GDM1 (cell line): ENCODE results near the gene HOMER1.
"Not testable (repeated sequence)": the region's sequence is repeated elsewhere in the genome, so short reads cannot be mapped to it uniquely, and the experiment has no call there.

ENCODE experiments used
- DNase-seq: peaks from one replicate; lab custom pipeline; 2025; lab: John Stamatoyannopoulos, UW

The HOMER1 gene

DNA sequence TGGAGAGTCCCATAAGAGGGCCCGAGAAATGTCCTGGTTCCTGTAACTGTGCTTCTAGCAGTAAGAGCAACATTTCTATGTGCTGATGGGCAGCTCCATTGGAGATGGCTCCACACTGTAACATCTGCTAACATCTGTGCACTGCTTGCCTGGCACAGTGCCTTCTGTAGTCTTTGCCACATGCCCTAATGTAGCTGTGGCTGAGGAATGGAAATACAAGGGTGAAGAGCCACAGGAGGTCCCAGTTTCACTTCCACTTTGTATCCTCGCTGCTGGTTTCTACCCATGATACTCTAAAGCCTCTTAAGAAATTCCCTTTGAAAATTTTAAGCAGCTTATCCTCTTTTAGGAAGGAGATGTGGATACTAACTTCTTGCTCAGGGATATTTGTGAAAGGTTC is 97.4 kb downstream of the HOMER1 start:
- DNase-seq = no peak

DNA sequence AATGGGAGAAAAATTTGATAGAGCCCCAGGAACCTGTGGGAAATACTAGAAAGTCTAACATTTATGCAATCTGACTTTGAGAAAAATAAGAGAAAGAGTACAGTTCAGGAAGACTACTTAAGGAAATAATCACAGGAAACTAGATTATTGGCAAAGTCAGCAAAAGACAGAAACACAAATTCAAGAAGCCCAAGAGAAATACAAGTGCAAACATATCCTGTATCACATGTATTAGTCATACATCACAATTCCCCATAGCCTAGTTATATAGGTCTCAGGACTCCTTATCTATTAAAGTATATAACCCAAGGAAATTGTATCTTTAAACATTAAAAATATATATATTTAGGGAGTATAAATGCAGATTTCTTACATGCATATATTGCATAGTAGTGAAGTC is 100.8 kb downstream of the HOMER1 start:
- no peak for DNase-seq

DNA sequence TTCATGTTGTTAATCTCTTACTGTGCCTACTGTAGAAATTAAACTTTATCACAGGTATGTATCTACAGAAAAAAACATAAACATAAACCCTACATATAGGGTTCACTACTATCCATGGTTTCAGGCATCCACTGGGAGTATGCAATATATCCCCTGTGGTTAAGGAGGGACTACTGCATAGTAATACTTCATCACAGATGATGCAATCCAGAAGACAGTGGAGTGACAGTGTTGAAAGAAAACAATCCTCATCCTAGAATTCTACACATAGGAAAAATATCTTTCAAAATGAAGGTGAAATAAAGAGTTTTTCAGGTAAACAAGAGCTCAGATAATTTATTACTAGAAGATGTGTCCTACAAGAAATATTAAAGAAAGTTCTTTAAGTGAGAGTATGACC is 105.9 kb downstream of the HOMER1 start:
- DNase-seq = no peak

DNA sequence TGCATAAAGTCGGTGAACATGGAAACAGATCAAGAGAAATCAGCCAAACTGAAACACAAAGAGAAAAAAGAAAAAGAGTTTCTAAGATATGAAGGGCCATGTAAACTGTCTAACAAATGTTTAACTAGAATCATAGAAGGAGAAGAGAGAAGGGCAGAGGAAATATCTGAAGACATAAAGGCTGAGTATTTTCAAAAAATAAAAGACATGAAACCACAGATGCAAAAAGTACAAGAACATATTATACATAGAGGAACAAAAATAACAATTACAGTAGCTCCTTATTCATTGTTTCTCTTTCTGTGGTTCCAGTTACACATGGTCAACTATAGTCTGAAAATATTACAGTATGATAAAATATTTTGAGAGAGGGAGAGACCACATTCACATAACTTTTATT is 106.3 kb downstream of the HOMER1 start:
- DNase-seq = no peak

DNA sequence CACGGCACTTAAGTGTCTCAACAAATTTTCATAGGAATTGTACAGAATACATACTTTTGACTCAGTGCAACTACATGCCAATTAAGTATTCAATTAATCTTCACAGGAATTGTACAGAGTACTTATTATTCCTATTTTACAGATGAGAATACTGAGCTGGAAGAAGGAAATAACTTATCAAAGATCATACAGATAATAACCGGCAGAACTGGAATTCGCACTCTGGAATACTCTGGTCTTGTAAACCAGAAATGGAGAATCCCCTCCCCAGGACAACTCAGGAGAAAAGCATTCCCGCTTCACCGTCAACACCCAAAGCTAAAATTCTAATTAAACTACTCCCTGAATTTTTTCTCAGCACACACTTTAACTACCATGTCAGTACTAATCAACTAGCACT is 112.7 kb downstream of the HOMER1 start:
- DNase-seq = no peak

DNA sequence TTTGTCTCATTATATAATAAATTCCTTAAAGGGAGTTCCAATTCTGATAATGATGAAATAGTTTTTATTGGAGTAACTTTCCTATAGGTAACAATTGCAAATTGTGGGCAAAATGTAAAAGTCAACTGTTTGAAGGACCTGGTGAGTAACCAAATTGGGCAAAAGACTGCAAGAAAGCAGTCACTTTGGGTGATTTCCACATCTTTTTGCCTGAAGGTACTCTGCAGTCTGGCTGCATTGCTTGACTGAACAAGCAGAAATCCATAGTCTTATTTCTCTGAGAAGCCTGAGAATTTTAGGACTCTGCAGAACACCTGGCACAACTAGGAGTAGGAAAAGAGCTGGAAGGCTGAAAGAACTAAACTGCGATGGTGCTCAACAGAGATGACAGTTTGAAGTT is 114.9 kb downstream of the HOMER1 start:
- no peak for DNase-seq

DNA sequence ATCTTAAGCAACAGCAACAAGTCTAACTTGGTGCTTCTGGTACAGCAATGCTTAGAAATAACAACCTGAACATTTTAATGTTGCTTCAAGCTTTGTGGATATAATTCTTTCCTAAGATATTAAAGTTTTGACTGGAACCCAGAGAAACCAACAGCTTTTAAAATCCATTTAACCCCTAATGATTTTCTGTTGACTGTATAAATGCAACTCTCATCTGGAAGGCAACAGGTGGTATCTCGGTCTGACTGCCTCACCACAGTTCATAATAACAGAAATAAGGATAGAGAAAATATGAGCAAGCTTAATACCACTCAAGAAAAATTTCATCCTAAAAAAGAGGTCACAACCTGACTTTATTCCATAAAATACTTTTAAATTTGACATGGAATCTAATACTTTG is 116.9 kb downstream of the HOMER1 start:
- DNase-seq = no peak

DNA sequence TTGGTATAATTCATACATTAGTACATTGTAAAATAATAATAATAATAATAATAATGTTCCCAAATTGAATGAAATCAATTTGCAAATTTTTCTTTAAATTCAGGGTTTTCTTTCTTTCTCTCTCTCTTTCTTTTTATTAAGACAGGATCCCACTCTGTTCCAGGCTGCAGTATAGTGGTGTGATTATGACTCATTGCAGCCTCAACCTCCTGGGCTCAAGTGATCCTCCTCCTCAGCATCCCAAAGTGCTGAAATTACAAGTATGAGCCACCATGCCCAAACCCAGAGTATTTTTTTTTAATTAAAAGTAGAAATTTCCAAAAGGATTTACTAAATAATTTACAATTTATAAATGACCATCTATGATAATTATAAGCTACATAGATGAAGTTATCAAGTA is 117.7 kb downstream of the HOMER1 start:
- DNase-seq = no peak

DNA sequence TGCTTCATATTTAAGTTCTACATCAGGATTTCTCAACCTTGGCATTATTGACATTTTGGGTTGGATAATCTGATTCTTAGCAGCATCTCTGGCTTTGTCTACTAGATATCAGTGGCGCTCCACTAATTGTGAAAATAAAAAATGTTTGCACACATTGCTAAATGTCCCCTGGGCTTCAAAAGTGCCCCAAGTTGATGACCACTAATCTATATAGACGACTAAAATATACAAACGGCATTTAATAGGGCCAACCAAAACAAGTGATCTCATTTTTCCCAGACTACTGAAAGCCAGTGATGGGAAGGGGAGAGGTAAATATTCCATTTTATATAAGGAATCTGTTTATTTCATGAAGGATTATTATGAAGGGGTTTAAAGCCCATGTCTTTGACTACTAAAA is 118.6 kb downstream of the HOMER1 start:
- DNase-seq = no peak

DNA sequence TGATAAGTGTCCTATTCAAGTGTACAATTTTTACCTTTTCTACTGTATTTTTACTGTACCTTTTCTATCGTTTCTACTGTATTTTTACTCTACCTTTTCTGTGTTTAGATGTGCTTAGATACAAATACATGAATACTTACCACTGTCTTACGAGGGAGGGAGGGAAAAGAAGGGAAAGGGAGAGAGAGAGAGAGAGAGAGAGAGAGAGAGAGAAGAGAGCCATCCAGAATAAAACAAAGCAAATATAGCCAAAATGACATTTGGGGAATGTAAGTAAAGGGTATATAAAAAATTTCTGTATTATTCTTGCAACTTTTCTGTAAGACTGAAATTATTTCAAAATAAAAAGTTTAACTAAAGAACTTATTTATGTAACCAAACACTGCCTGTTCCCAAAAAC is 121.2 kb downstream of the HOMER1 start:
- DNase-seq = no peak

DNA sequence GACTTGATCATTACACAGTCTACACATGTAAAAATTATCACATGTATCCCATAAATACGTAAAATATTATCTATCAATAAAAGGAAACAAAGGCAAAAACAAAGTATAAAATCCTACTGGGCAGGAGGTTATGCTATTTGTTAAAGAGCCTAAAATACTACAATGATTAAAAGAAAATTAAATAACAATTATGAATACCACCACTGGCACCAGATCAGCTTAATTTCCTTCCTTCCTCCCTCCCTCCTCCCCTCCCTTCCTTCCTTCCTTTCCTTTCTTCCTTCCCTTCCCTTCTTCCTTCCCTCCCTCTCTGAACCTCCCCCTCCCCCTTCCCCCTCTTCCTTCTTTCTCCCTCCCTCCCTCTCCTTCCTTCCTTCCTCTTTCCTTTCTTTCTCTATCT is 127.3 kb downstream of the HOMER1 start:
- no peak for DNase-seq

DNA sequence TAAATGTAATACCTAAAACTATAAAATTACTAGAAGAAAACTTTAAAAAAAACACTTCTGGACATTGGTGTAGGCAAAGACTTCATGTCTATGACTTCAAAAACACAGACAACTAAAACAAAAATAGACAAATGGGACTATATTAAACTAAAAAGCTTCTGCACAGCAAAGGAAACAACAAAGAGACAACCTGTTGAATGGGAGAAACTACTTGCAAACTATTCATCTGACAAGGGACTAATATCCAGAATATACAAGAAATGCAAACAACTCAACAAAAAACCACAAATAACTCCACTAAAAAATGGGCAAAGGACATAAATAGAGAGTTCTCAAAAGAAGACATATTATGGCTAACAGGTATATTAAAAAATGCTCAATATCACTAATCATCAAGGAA is 128.8 kb downstream of the HOMER1 start:
- not testable (repeated sequence) for DNase-seq

DNA sequence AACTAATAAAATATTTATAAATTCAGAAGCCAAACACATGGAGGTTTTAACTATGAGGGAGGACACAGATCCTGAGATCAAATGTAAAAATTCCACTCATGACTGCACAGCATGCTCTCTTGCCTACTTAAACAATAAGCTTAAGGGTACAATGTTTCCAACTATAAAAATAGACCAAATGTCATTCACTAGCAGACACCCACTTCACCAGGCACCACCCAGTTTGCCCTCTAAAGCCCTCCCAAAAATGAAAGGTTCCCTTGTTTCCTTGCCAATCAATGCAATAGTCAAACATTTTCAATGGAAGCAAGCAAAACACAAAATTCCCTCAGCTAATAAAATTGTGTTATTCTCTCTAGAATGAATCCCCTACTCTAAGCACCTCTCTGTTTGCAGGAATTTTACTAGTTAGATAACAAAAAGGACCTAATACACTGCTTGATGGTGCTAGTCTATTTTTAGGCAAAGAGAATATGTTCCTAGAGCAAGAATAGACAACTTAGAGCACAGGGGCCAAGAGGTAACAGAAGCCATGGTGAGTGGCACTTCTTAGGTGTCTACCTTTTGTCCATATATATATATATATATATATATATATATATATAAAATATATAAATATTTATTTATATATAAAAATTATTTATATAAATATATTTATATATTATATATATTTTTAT is 135.3 kb downstream of the HOMER1 start:
- no peak for DNase-seq

DNA sequence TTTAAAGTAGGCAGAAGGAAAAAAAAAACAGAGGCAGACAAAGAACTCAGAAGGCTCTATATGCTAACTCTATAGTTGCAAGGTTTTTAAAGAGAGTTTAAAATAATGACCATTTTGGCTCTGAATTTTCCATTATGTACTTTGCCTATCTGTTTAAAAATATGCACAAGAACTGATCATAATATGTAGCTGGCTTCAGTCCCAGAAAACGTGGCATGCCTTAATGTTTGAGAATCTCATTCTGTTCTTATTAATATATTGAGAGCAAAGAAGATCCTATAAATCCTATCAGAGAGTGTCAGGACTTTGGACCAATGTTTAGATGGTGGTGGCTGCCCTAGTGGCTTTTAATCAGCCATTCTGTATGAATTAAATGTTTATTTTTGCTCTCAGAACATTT is 156.5 kb downstream of the HOMER1 start:
- no peak for DNase-seq

DNA sequence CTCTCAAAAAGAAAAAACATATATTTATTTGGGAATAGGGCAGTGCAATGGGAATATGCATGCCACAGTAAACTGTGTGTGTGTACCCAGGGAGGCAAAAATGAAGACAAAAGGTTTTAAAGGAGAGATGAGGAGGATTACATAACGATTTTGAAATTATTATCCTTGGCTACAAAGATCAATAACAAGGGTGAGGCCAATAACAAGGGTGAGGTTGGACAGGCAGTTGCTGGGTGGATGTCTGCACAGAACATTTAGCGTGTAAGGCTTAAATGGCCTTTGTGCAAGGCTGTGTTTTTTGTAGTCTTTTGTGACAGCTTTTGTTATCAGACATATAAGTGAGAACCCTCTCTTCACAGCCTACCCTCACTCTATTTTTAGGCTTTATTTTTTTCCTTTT is 164.1 kb downstream of the HOMER1 start:
- DNase-seq = no peak

DNA sequence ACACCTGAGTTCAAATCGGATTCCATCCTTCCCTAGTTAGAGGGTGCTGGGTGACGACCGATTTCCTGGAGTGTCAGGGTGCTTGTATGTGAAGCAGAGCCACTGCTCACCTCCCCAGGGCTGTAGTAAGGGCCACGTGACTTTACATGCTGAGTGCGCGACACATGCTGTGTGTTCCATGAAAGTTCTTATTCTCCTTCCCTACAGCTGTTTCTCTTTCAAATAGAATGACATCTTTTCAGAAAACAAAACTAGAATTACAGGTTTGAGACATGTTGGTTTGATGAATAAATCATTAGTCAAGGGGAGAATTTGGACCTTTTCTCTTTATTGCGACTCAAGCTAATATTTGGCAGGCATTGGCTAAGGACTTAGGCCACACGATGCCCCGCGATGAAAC is 164.9 kb downstream of the HOMER1 start:
- no peak for DNase-seq

DNA sequence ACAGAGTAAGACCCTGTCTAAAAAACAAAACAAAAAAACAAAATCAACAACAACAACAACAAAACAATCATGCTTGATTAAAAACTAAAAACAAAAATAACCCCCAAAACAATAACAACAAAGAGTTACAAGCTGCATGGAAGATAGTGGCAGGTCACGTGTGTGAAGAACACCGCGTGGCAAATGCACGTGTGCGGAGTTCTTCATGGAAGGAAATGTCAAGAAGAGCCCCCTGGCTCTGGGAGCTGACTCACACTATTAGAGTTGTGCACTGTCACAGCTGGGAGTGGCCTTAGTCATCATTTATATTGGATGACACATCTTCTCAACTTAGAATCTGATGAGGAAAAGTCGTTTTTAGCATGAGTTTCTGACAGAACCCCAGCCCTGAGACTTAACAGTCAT is 167.5 kb downstream of the HOMER1 start:
- DNase-seq = no peak

DNA sequence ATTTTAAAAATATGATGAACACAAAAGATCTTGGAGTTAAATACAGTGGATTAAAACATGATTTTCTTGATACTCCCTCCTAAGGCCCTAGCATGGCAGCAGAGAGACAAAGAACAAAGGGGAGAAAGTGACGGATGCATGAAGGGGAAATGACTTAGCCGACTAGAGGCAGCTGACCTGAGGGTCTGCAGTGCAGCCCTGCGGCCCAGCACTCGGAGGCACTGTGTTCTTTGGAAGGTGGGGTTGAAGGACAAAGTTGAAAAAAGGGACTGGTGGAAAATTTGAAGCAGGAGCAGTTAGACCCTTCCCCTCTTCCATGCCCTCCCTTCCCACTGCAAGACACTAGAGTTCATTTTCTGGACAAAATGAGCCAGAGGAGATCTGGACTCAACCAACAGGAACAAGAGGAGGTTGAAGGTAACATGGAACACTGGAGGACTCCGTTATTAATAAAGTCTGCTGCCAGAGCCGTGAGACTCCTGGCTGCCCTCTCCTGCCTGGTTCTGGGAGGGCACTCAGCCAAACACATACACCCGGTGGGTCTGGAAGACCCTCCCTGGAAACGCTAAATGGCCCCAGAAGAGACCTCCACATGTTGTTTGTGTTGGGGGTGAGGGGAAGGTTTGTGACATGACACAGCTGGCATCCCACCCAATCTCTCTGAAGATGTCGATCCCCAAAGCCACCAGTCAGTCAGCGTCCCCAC is 179.9 kb downstream of the HOMER1 start:
- no peak for DNase-seq

DNA sequence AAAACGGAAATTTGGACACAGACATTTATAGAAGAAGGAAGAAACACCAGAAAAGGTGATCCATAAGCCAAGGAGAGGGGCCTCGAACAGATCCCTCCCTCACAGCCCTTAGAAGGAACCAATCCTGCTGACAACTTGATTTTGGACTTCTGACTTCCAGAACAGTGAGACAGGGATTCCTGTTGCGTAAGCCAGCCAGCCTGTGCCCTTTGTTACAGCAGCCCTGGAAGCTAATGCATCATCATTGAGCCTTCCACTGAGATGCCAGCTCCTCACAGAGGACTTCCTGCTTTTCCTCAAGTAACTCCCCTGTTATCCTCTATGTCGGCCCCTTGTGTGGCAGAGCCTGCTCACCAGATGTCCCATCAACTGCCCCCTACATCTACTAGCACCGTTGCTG is 183.9 kb downstream of the HOMER1 start:
- no peak for DNase-seq

DNA sequence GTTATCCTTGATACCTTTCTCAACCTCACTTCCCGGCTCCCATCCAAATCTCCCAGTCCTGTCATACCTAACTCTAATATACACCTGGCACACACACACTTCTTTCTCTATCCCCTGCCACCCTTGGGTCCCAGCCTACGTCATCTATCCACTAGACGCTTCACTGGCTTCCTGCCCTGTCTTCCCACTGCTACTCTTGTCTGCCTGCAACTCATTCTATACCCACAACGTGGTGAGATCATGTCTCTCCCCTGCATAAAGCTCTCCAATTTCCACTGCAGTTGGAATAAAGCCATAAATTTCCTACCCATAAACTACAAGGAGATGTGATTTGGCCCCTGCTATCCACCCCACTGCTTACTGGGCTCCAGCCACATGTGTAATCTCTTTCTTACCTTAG is 184.5 kb downstream of the HOMER1 start:
- no peak for DNase-seq
